HG02678 (cell line): ENCODE measurements around the gene ZNF132.
"Not testable (repeated sequence)": the region's sequence is repeated elsewhere in the genome, so short reads cannot be mapped to it uniquely, and the experiment has no call there.

ENCODE experiments used
- ATAC-seq: cut with Tn5 transposase; IDR thresholded peaks from one replicate; pipeline ENCODE4 v1.9.1; 2021; ENCODE audit warnings: mild to moderate bottlenecking, moderate library complexity; ENCODE audit not compliant: unreplicated experiment

The ZNF132 gene

GRCh38 chr19:58468216-58468839 is 28.4 kb upstream of the ZNF132 start:
- no peak for ATAC-seq

- peak; percentile 95 for ATAC-seq
These were observed 27.0 kb upstream of the ZNF132 start, which contains the start of gene ZNF324 for GRCh38 chr19:58466760-58467589. Gene ZNF324 (plus strand): TSS chr19:58467080. CDS start chr19:58469186, 2,106 bp downstream.

GRCh38 chr19:58466089-58466759 is 26.3 kb upstream of the ZNF132 start:
- ATAC-seq = no peak

GRCh38 chr19:58460039-58460438 is 20.1 kb upstream of the ZNF132 start:
- ATAC-seq = no peak

GRCh38 chr19:58456111-58456510 is 16.2 kb upstream of the ZNF132 start:
- no peak for ATAC-seq

GRCh38 chr19:58455306-58455705 is 15.4 kb upstream of the ZNF132 start:
- ATAC-seq = no peak

GRCh38 chr19:58453743-58454142 is 13.8 kb upstream of the ZNF132 start:
- ATAC-seq = no peak

- peak; percentile 98 for ATAC-seq
These were observed 11.6 kb upstream of the ZNF132 start, which contains the start of gene ZNF324B for GRCh38 chr19:58451358-58452101. Gene ZNF324B (plus strand): TSS chr19:58451622. CDS start chr19:58453702, 2,080 bp downstream.

- peak; percentile 4 for ATAC-seq
These were observed 11.0 kb upstream of the ZNF132 start for GRCh38 chr19:58450856-58451357.

GRCh38 chr19:58449980-58450379 is 10.0 kb upstream of the ZNF132 start:
- not testable (repeated sequence) for ATAC-seq

GRCh38 chr19:58448860-58449259 is 8.9 kb upstream of the ZNF132 start:
- ATAC-seq = not testable (repeated sequence)

GRCh38 chr19:58442986-58443385 is 3.0 kb upstream of the ZNF132 start:
- not testable (repeated sequence) for ATAC-seq

GRCh38 chr19:58440556-58440955 is 603 bp upstream of the ZNF132 start:
- no peak for ATAC-seq

GRCh38 chr19:58434217-58434616 is 5.7 kb downstream of the ZNF132 start:
- no peak for ATAC-seq

- no peak for ATAC-seq
These were observed 10.2 kb downstream of the ZNF132 start for GRCh38 chr19:58429745-58430144.

- no peak for ATAC-seq
These were observed 11.3 kb downstream of the ZNF132 start for GRCh38 chr19:58428617-58429016.

- no peak for ATAC-seq
These were observed 22.9 kb downstream of the ZNF132 start for GRCh38 chr19:58417071-58417470.

GRCh38 chr19:58416604-58417003 is 23.3 kb downstream of the ZNF132 start:
- ATAC-seq = no peak

- ATAC-seq = peak; percentile 12
These were observed 30.8 kb downstream of the ZNF132 start for GRCh38 chr19:58409010-58409790.
